Mucosa of descending colon (tissue), 3 donors: Measurements from ENCODE around the gene NOTCH4. TPM values are rescaled to one million over a fixed set of nuclear protein-coding genes. Genes with fewer than 3 reads are reported as not detected.

Experiments used
- ATAC-seq: fragments of 200-7000 bp; cut with Tn5 transposase; one replicate; pipeline ENCODE4 v1.9.1; 2020; ENCODE audit warnings: mild to moderate bottlenecking, moderate library complexity
- DNase-seq, 3 donors: peaks; one replicate each; pipeline ENCODE4 v3.0.0-alpha.2; 2020
- H3K36me3 ChIP-seq: fragments of 200-600 bp; one replicate; pipeline ENCODE4 v1.8.0; 2021; ENCODE audit warnings: low read depth, mild to moderate bottlenecking
- H3K4me1 ChIP-seq: fragments of 200-600 bp; one replicate; pipeline ENCODE4 v1.8.0; 2021; ENCODE audit warnings: low read depth, mild to moderate bottlenecking
- H3K4me3 ChIP-seq: fragments of 200-600 bp; one replicate; pipeline ENCODE4 v1.8.0; 2021; ENCODE audit warnings: mild to moderate bottlenecking
- H3K9me3 ChIP-seq: fragments of 200-600 bp; one replicate; pipeline ENCODE4 v1.8.0; 2021; ENCODE audit warnings: mild to moderate bottlenecking
- CTCF ChIP-seq: fragments of 200-600 bp; IDR thresholded peaks from one replicate; pipeline ENCODE4 v1.8.0; 2022; ENCODE audit warnings: antibody characterized with exemption, mild to moderate bottlenecking
- intact Hi-C, 2 donors: fragments of 100-400 bp; cut with DNase I in 1 of 2; cut with micrococcal nuclease in 1 of 2; formaldehyde crosslinking; loops; one replicate each; pipeline versions ENCODE4 v1.11.0 to v1.11.1; 2022; cut with DNase I, micrococcal nuclease
- total RNA-seq, 3 donors: library from RNA; stranded (reverse); fragmentation: NEBNext Ultra II Directional in 2 of 3; extraction: Animal tissue kit (Norgen Biotek cat#: 25700) in 2 of 3; gene quantifications; one replicate each; pipeline versions ENCODE4 v1.2.1 to v1.2.4, GENCODE V29; 2021 to 2023
- donor health status: DM: no; HTN: no; CAD: no; lungs with moderate emphysema.
- donor health status: DM: no; HTN: no; CAD: no.
- donor health status: DM: no; HTN: yes; CAD: no.

NOTCH4 gene
- total RNA-seq, 3 donors from 2014 or later: 1.5 to 10.5 (median 4.0) TPM

- H3K36me3 ChIP-seq: no peaks in the 10 kb centered on the region
- ATAC-seq: no peak
- H3K9me3 ChIP-seq: no peaks in the 10 kb centered on the region
- intact Hi-C loops: no loop called here
- no peaks in the 10 kb centered on the region for H3K4me1 ChIP-seq
- peak in 2 of 3 donors; percentile 16 to 20 for DNase-seq
- no peak overlapping the region for H3K4me3 ChIP-seq
- no peak for TF ChIP-seq CTCF
Observed at GRCh38 chr6:32168350-32168749, 55.5 kb downstream of the NOTCH4 start.

GRCh38 chr6:32167761-32168262 is 56.1 kb downstream of the NOTCH4 start:
- H3K4me1 ChIP-seq: no peaks in the 10 kb centered on the region
- H3K36me3 ChIP-seq: no peaks in the 10 kb centered on the region
- TF ChIP-seq CTCF: no peak
- DNase-seq (peak in 2 of 3 donors; percentile 5 to 17), ATAC-seq (no peak)
- intact Hi-C loops: no loop called here
- no peak overlapping the region for H3K4me3 ChIP-seq
- H3K9me3 ChIP-seq: no peaks in the 10 kb centered on the region

- no peak for ATAC-seq
- intact Hi-C loops: no loop called here
- Histone ChIP-seq H3K36me3 (no peaks in the 10 kb centered on the region), H3K4me3 (no peak overlapping the region), H3K9me3 (no peaks in the 10 kb centered on the region), H3K4me1 (no peaks in the 10 kb centered on the region)
- DNase-seq: peak in 2 of 3 donors; percentile 29 to 49
- no peak for TF ChIP-seq CTCF
Observed at GRCh38 chr6:32167154-32167760, 56.6 kb downstream of the NOTCH4 start.

GRCh38 chr6:32166411-32167061 is 57.3 kb downstream of the NOTCH4 start:
- DNase-seq: peak in 2 of 3 donors; percentile 34 to 57
- no peak overlapping the region for H3K4me3 ChIP-seq
- no peak for TF ChIP-seq CTCF
- no peaks in the 10 kb centered on the region for H3K4me1 ChIP-seq
- no peak for ATAC-seq
- no peaks in the 10 kb centered on the region for H3K36me3 ChIP-seq
- no peaks in the 10 kb centered on the region for H3K9me3 ChIP-seq
- intact Hi-C loops: no loop called here

GRCh38 chr6:32164295-32164694 is 59.6 kb downstream of the NOTCH4 start, which contains the start of gene EGFL8:
TSS of gene EGFL8 (plus strand) at chr6:32164595. CDS start at chr6:32166166, 1,571 bp downstream.
- DNase-seq (no peak), ATAC-seq (no peak)
- H3K36me3 ChIP-seq: no peaks in the 10 kb centered on the region
- no peaks in the 10 kb centered on the region for H3K9me3 ChIP-seq
- no peak within 1 kb of the TSS for H3K4me3 ChIP-seq
- H3K4me1 ChIP-seq: no peaks in the 10 kb centered on the region
- intact Hi-C loops: no loop called here
- no peak for TF ChIP-seq CTCF
